Adipocyte (in vitro differentiated cells): ENCODE results near the gene PALM.
A peak's percentile ranks its signal among the peaks of the same experiment; 100 is the strongest.

Experiments used
- DNase-seq: peaks from one replicate; pipeline ENCODE4 v3.0.0-alpha.2; 2015; ENCODE audit warnings: low read depth
- H3K27me3 ChIP-seq: replicated peaks from 2 replicates; pipeline ENCODE4 v1.7.0; 2013; ENCODE audit warnings: mild to moderate bottlenecking, low read length, moderate library complexity; ENCODE audit not compliant: control insufficient read depth, insufficient read depth
- H3K36me3 ChIP-seq: 2 replicates; pipeline ENCODE4 v1.7.0; 2013; ENCODE audit warnings: low read length, mild to moderate bottlenecking, moderate library complexity; ENCODE audit not compliant: control insufficient read depth, insufficient read depth, severe bottlenecking
- H3K4me1 ChIP-seq: 2 replicates; pipeline ENCODE4 v1.7.0; 2013; ENCODE audit warnings: mild to moderate bottlenecking, low read length, moderate library complexity; ENCODE audit not compliant: control insufficient read depth, insufficient read depth
- H3K4me3 ChIP-seq: 2 replicates; pipeline ENCODE4 v1.7.0; 2013; ENCODE audit warnings: mild to moderate bottlenecking, low read length, moderate library complexity
- H3K9ac ChIP-seq: 2 replicates; pipeline ENCODE4 v1.7.0; 2013; ENCODE audit warnings: mild to moderate bottlenecking, low read length, moderate library complexity
- H3K9me3 ChIP-seq: 2 replicates; pipeline ENCODE4 v1.7.0; 2013; ENCODE audit warnings: mild to moderate bottlenecking, low read length, moderate library complexity; ENCODE audit not compliant: control insufficient read depth

Gene PALM

DNA sequence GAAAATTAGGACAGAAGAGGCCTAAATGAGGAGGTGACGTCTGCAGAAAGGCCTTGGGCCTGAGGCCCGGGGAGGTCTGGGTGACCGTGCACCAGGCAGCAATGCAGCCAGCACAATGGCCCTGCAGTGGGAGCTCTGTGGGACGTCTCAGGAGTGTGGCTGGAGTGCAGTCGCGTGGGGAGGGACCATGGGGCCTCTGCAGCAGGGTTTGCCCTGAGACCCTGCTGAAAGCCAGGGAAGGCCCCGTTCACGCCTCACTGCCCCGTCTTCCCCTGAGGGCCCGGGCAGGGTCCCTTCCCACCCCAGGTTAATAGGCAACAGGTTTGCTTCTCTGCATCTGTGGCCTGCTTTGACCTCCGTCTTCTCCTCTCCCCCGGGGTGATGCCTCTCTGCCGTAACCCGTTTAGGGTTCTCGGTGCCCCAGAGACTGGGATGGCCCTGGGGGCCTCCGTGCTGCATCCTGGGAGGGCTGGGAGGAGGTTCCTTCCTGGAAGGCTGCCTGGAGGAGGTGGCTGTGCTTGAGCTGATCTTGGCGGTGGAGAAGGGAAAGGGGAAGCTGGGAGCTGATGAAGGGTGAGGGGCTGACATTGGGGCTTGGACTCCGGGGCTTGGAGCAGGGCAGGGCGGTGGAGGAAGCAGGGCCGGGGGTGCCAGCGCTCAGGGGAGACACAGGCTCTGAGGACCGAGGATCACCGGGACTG lies 9.7 kb downstream of the PALM start:
- no peak overlapping the region for H3K4me3 ChIP-seq
- DNase-seq, result no peak
- H3K4me1 ChIP-seq, result peaks cover 16% of the 10 kb centered on the region
- H3K9me3 ChIP-seq, result no peaks in the 10 kb centered on the region
- H3K9ac ChIP-seq, result peak overlapping the region; percentile 74
- H3K27me3 ChIP-seq, result no peaks in the 10 kb centered on the region
- no peaks in the 10 kb centered on the region for H3K36me3 ChIP-seq

DNA sequence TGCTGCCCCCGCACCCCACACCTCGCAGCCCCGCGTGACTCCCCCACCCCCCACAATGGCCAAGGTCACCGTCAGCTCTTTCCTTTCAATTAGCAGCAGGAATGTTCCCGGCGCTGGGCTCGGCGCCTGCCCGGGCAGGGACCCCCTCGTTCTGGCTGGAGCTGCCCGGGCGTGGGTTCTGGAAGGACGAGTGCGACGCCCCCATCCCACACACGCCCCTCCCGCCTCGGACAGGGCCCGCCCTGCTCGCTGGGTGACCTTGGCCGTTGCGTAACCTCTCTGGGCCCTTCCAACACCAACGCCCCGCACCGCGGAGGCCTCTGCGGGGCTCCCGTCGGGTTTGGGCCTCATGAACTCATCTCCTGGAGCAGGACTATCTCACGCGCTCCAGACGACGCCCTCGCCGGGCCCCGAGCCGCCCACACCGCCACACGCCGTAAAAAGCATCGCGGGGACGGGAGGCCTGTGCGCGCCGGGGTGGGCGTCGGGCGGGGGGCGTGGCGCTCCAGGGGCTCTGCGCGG lies 10.3 kb downstream of the PALM start:
- no peak overlapping the region for H3K4me3 ChIP-seq
- no peaks in the 10 kb centered on the region for H3K27me3 ChIP-seq
- peak overlapping the region; percentile 74 for H3K9ac ChIP-seq
- no peaks in the 10 kb centered on the region for H3K36me3 ChIP-seq
- peak; percentile 87 for DNase-seq
- H3K9me3 ChIP-seq, result no peaks in the 10 kb centered on the region
- peaks cover 16% of the 10 kb centered on the region for H3K4me1 ChIP-seq

DNA sequence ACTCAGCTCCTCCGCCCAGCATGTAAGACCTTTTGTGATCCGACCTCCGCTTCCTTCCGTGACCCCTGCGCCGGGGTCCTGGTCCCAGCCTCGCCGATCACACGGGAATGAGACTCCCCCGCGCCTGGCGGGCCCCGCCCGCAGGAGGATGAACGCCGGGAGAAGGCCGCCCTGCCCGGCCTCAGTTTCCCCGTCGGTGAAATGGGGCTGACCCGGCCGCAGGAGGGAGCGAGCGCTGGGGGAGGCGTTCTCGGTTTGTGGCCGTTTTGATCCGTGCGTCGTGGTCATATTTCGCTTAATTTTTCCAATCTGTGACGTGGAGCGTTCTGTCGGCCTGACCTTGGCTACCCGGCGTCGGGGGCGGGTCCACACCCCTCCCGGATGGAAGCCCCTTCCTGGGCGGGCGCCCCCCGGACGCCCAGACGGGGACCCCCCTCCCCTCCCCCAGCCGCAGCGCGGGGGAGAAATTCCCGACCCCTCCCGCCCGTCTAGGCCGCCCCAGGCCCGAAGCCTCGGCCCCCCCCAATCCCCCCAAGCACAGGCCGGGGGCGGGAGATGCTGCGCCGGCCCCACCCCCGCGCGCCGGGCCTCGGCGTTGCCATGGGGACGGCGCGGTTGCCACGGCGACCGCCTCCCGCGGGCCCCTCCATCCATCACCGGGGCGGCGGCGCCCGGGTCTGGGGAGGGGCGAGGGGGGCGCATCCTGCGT lies 11.1 kb downstream of the PALM start:
- Histone ChIP-seq H3K9me3 (no peaks in the 10 kb centered on the region), H3K27me3 (no peaks in the 10 kb centered on the region), H3K4me3 (peak overlapping the region; percentile 12), H3K4me1 (peaks cover 16% of the 10 kb centered on the region), H3K9ac (peak overlapping the region; percentile 63), H3K36me3 (no peaks in the 10 kb centered on the region)
- DNase-seq, result no peak

DNA sequence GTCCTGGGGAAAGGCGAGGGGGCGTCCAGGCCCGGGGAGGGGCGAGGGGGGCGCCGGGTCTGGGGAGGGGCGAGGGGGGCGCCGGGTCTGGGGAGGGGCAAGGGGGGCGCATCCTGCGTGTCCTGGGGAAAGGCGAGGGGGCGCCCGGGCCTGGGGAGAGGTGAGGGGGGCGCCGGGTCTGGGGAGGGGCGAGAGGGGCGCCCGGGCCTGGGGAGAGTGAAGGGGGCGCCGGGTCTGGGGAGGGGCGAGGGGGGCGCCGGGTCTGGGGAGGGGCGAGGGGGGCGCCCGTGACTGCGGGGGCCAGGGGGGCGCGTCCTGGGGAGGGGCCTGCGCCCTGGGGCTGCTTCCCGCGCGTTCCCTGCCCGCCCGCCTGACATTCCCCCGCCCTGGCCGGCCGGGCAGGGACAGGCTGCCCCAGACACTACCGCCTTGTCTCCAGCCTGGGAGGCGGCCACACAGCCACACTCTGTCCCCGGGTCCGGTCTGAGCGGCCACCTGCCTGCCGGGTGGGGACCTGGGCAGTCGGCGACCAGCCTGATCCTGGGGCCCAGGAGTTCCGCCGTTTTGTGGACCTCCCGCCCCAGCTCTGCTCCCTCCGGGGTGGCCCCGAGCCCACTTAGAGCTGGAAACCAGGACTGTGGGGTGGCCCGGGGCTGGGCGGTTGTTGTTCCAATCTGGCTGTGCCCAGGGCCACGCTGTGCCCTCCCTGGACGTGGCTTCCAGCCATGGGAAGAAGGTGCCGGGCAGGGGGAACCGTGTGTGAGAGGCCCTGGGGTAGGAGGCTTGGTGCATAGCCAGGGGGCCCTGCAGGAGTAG lies 11.8 kb downstream of the PALM start:
- H3K9ac ChIP-seq, result peak overlapping the region; percentile 34
- H3K4me3 ChIP-seq, result no peak overlapping the region
- DNase-seq, result no peak
- H3K4me1 ChIP-seq, result peaks cover 16% of the 10 kb centered on the region
- no peaks in the 10 kb centered on the region for H3K9me3 ChIP-seq
- no peaks in the 10 kb centered on the region for H3K36me3 ChIP-seq
- H3K27me3 ChIP-seq, result no peaks in the 10 kb centered on the region

DNA sequence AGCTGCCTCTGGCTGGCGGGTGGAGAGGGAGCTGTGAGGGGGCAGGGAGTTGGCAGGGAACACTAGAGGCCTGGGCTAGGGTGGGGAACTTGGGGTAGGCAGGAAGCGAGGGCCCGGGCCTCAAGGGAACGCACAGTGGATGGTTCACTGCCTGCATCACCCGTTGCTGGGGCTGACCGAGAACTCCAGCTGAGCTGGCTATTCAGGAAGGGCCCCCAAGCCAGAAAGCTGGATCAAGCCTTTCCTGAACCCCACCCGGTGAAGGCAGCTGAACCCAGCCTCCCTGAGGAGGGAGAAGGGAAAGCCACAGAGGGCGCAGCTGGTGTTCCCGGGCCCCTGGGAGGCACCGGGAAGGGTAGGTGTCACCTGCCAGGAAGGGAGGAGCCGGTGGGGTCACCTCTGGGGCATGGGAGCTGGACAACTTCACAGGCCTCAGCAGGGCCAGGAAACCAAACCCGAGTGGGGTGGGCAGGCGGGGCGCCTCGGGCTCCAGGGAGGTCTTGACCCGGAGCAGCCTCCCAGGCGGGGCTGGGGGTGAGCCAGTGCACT lies 13.9 kb downstream of the PALM start:
- H3K36me3 ChIP-seq, result peaks cover 5% of the 10 kb centered on the region
- no peak overlapping the region for H3K9ac ChIP-seq
- H3K27me3 ChIP-seq, result no peaks in the 10 kb centered on the region
- H3K9me3 ChIP-seq, result no peaks in the 10 kb centered on the region
- H3K4me1 ChIP-seq, result peaks cover 16% of the 10 kb centered on the region
- no peak overlapping the region for H3K4me3 ChIP-seq
- no peak for DNase-seq

DNA sequence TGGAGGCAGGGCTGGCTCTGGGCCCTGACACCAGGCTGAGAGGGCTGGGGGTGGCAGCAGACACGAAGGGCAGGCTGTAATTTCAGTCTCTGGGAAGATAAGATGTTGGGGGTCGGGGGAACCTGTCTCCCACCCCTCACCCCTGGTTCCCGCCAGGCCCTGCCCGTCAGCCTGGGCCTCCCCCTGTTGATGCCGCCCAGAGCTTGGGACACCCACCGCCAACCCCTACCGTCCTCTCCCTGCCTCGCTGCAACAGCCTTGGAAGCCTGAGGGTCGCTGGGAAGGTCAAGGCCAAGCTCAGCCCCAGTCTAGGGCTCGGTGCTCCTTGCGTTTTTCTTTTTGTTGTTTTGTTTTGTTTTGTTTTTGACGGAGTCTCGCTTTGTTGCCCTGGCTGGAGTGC lies 14.5 kb downstream of the PALM start:
- peaks cover 8% of the 10 kb centered on the region for H3K36me3 ChIP-seq
- H3K4me3 ChIP-seq, result no peak overlapping the region
- peaks cover 14% of the 10 kb centered on the region for H3K4me1 ChIP-seq
- no peak for DNase-seq
- no peaks in the 10 kb centered on the region for H3K9me3 ChIP-seq
- no peaks in the 10 kb centered on the region for H3K27me3 ChIP-seq
- no peak overlapping the region for H3K9ac ChIP-seq

DNA sequence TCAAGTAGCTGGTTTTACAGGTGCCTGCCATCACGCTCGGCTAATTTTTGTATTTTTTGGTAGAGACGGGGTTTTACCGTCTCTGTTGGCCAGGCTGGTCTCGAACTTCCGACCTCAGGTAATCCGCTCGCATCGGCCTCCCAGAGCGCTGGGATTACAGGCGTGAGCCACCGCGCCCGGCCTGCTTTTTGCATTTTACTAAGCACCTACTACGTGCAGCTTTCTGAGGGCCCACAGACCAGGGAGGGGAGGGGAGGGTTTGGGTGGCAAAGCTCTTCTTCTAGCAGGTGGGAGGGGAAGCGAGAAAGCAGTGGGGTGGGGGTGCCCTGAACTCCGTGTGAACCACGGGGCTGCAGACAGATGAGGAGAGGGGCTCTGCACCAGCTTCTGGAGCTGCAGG lies 15.0 kb downstream of the PALM start:
- DNase-seq, result no peak
- Histone ChIP-seq H3K4me3 (no peak overlapping the region), H3K36me3 (peaks cover 8% of the 10 kb centered on the region), H3K27me3 (no peaks in the 10 kb centered on the region), H3K9ac (no peak overlapping the region), H3K4me1 (peaks cover 9% of the 10 kb centered on the region), H3K9me3 (no peaks in the 10 kb centered on the region)

DNA sequence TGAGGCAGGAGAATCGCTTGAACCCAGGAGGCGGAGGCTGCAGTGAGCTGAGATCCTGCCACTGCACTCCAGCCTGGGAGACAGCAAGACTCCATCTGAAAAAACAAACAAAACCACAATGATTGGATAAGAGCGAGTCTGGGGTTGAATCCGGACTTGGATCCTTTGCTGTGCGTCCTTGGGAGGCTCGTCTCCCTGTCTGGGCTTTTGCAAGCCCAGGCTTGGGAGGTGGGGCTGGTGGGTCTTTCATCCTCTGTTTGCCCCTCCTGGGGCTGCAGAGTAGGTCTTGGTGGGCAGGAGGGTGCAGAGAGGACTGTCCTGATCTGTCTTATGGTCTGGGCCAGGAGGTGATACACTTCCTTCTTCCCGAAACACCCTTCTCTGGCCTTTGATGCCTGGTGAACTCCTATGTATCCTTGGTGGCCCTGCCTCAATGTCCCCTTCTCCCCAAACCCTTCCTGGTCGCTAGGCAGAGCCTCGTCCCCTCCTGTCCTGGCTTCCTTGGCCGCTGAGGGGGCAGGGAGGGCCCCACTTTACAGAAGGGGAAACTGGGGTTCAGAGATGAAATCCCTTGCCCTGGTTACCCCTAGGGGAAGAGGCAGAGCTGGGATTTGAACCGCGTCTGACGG lies 16.8 kb downstream of the PALM start:
- no peaks in the 10 kb centered on the region for H3K9me3 ChIP-seq
- DNase-seq, result no peak
- peaks cover 12% of the 10 kb centered on the region for H3K36me3 ChIP-seq
- H3K4me3 ChIP-seq, result no peak overlapping the region
- H3K9ac ChIP-seq, result no peak overlapping the region
- H3K27me3 ChIP-seq, result no peaks in the 10 kb centered on the region
- no peaks in the 10 kb centered on the region for H3K4me1 ChIP-seq

DNA sequence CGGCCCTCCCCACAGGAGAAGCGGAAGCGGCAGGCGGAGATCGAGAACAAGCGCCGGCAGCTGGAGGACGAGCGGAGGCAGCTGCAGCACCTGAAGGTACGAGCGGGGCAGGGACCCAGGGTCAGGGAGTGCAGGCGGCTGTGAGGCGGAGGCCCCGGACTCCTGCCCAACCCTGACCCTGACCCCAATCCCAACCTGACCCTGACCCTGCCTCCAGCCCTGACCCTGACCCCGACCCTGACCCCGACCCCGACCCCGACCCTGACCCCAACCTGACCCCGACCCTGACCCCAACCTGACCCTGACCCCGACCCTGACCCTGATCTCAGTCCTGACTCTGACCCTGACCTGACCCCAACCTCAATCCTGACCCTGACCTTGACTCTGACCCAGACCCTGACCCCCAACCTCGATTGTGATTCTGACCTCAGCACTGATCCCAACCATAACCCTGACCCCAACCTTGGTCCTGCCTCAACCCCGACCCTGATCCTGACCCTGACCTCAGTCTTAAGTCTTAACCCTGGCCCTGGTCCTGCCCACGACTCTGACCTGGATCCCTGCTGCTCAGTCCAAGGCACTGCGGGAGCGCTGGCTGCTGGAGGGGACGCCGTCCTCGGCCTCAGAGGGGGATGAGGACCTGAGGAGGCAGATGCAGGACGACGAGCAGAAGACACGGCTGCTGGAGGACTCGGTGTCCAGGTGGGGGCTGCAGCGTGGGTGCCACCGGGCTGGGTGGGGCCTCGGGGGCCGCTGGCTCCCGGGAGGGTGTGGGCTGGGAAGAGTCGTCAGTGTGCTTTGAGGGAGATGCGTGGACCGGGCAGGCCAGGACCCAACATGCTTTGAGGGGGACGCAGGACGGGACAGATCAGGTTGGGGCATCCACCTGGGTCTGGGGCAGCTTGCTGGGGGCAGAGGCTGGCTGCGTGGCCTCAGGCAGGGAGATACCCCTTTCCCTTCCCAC lies 18.5 kb downstream of the PALM start:
- H3K9ac ChIP-seq, result no peak overlapping the region
- no peak for DNase-seq
- H3K36me3 ChIP-seq, result peaks cover 26% of the 10 kb centered on the region
- no peak overlapping the region for H3K4me3 ChIP-seq
- H3K27me3 ChIP-seq, result no peaks in the 10 kb centered on the region
- H3K4me1 ChIP-seq, result no peaks in the 10 kb centered on the region
- H3K9me3 ChIP-seq, result no peaks in the 10 kb centered on the region

DNA sequence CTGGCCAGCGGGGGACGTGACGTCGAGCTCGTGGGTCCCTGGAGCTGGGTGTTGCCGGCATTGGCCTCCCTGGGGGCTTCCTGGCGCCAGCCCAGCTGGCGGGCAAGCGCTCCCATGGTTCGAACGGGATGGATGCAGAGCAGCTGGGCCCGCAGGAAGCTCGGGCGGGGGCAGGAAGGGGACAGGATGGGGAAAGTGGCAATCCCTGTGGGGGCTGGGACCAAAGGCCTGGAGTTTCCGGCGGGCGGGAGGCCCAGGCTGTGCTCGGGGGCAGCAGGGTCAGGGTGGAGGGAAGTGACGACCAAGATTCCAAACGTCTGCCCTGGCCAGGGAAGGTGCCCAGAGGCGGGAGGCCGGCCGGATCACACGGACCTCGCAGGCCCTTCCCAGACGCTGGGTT lies 19.3 kb downstream of the PALM start:
- H3K9ac ChIP-seq, result no peak overlapping the region
- H3K9me3 ChIP-seq, result no peaks in the 10 kb centered on the region
- no peak for DNase-seq
- H3K4me1 ChIP-seq, result no peaks in the 10 kb centered on the region
- peaks cover 31% of the 10 kb centered on the region for H3K36me3 ChIP-seq
- H3K27me3 ChIP-seq, result no peaks in the 10 kb centered on the region
- H3K4me3 ChIP-seq, result no peak overlapping the region
